HL-60 (cell line): ENCODE measurements around the gene ABHD8.

Source experiments
- POLR2AphosphoS5 ChIP-seq: IDR thresholded peaks from 2 replicates; pipeline ENCODE4 v1.6.1; 2012; ENCODE audit warnings: low read depth
- TF ChIP-seq, protein P1 (sequence below): IDR thresholded peaks from one replicate; pipeline ENCODE4 v1.5.1; 2011; ENCODE audit warnings: low read length, control low read depth, inconsistent platforms; ENCODE audit not compliant: insufficient read depth
- TF ChIP-seq, protein P2 (sequence below): IDR thresholded peaks from 2 replicates; pipeline ENCODE4 v1.6.1; 2012; ENCODE audit warnings: low read depth; ENCODE audit not compliant: insufficient replicate concordance

DNA sequence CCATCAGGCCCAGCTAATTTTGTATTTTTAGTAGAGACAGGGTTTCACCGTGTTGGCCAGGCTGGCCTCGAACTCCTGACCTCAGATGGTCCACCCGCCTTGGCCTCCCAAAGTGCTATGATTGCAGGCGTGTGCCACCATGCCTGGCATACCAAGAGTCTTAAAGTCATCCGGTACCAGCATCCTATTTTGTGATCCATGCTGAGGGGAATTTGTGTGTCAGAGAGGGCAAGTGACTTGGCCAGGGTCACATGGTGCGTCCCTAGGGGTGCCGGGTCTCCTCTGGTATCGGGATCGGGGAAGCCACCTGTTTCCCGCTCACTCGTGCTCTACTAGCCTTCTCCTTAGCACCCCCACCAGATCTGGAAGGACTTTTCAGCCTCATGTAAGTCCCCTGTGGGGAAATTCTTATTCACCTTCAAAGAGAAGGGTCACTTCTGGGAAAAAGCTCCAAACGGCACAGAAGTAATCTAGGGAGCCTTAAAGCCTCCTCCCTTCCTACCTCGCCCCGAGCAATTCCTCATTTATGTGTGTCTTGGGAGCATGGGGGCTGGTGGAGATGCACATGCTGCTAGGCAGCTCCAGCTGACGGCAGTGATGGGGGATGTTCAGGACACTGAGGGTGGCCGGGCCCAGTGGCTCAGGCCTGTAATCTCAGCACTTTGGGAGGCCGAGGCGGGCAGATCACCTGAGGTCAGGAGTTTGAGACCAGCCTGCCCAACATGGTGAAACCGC is 27.6 kb downstream of the ABHD8 start:
- TF ChIP-seq, protein P1, sequence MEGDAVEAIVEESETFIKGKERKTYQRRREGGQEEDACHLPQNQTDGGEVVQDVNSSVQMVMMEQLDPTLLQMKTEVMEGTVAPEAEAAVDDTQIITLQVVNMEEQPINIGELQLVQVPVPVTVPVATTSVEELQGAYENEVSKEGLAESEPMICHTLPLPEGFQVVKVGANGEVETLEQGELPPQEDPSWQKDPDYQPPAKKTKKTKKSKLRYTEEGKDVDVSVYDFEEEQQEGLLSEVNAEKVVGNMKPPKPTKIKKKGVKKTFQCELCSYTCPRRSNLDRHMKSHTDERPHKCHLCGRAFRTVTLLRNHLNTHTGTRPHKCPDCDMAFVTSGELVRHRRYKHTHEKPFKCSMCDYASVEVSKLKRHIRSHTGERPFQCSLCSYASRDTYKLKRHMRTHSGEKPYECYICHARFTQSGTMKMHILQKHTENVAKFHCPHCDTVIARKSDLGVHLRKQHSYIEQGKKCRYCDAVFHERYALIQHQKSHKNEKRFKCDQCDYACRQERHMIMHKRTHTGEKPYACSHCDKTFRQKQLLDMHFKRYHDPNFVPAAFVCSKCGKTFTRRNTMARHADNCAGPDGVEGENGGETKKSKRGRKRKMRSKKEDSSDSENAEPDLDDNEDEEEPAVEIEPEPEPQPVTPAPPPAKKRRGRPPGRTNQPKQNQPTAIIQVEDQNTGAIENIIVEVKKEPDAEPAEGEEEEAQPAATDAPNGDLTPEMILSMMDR: no peak
- no peak for TF ChIP-seq POLR2AphosphoS5
- TF ChIP-seq, protein P2, sequence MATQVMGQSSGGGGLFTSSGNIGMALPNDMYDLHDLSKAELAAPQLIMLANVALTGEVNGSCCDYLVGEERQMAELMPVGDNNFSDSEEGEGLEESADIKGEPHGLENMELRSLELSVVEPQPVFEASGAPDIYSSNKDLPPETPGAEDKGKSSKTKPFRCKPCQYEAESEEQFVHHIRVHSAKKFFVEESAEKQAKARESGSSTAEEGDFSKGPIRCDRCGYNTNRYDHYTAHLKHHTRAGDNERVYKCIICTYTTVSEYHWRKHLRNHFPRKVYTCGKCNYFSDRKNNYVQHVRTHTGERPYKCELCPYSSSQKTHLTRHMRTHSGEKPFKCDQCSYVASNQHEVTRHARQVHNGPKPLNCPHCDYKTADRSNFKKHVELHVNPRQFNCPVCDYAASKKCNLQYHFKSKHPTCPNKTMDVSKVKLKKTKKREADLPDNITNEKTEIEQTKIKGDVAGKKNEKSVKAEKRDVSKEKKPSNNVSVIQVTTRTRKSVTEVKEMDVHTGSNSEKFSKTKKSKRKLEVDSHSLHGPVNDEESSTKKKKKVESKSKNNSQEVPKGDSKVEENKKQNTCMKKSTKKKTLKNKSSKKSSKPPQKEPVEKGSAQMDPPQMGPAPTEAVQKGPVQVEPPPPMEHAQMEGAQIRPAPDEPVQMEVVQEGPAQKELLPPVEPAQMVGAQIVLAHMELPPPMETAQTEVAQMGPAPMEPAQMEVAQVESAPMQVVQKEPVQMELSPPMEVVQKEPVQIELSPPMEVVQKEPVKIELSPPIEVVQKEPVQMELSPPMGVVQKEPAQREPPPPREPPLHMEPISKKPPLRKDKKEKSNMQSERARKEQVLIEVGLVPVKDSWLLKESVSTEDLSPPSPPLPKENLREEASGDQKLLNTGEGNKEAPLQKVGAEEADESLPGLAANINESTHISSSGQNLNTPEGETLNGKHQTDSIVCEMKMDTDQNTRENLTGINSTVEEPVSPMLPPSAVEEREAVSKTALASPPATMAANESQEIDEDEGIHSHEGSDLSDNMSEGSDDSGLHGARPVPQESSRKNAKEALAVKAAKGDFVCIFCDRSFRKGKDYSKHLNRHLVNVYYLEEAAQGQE: no peak
